Vagina (tissue), 2 donors: ENCODE results near the gene SCARB1.

Experiments used
- CTCF ChIP-seq, 3 experiments: fragments of 450-650 bp in 2 of 3; fragments of 200-600 bp in 1 of 3; sonication (generic) in 1 of 3; IDR thresholded peaks; one replicate each; pipeline ENCODE4 v1.5.1; 2017 to 2019; ENCODE audit warnings: antibody characterized with exemption in 3 of 3, mild to moderate bottlenecking in 2 of 3, moderate library complexity in 2 of 3
- POLR2A ChIP-seq, 2 donors: fragments of 450-650 bp; IDR thresholded peaks; one replicate each; pipeline ENCODE4 v1.6.1; 2017; ENCODE audit warnings: antibody characterized with exemption in 2 of 2, mild to moderate bottlenecking in 2 of 2, moderate library complexity in 2 of 2

GRCh38 chr12:124761056-124761455, 102.6 kb downstream of the SCARB1 start:
- TF ChIP-seq POLR2A (IDR thresholded peaks at IDR 0.05) (no peak), CTCF (IDR thresholded peaks at IDR 0.05) (no peak)
